H1 (cell line): ENCODE data around the gene C9. TPM values are rescaled to one million over a fixed set of nuclear protein-coding genes. Genes with fewer than 3 reads are reported as not detected.
"Not testable (repeated sequence)": the region's sequence is repeated elsewhere in the genome, so short reads cannot be mapped to it uniquely, and the experiment has no call there.

Source experiments
- CTCF ChIA-PET: fragments of 300-600 bp; sonication (Branson Sonifier 250); formaldehyde crosslinking; loops from one replicate; lab custom pipeline; 2021; ENCODE audit not compliant: partially characterized antibody; lab: Charles Lee
- POLR2A ChIA-PET: fragments of 300-600 bp; sonication (Branson Sonifier 250); formaldehyde crosslinking; loops from one replicate; lab custom pipeline; 2021; ENCODE audit warnings: inconsistent platforms; ENCODE audit not compliant: partially characterized antibody; lab: Charles Lee
- DNase-seq, 2 experiments: peaks; one replicate each; pipeline versions ENCODE4 v3.0.0 to v3.0.0-alpha.2; 2010 to 2022; ENCODE audit warnings: low spot score in 2 of 2, low read depth in 1 of 2, mixed read lengths in 1 of 2
- FAIRE-seq: peaks from 2 replicates; lab custom pipeline; 2011; peaks lifted over from hg19 to GRCh38; lab: Jason Lieb, UNC
- H2AFZ ChIP-seq: 2 replicates; pipeline ENCODE4 v1.8.1; 2012; ENCODE audit warnings: low read length, inconsistent platforms
- H2AK5ac ChIP-seq: 2 replicates; pipeline ENCODE4 v1.6.1; 2013; ENCODE audit warnings: low read depth, low read length
- H2BK120ac ChIP-seq: replicated peaks from 2 replicates; pipeline ENCODE3; 2013; ENCODE audit warnings: low read depth, low read length, inconsistent platforms
- H2BK12ac ChIP-seq: 2 replicates; pipeline ENCODE4 v1.6.1; 2013; ENCODE audit warnings: low read depth, low read length
- H2BK15ac ChIP-seq: 2 replicates; pipeline ENCODE4 v1.6.1; 2013; ENCODE audit warnings: low read length
- H2BK20ac ChIP-seq: 2 replicates; pipeline ENCODE4 v1.6.1; 2013; ENCODE audit warnings: low read length
- H2BK5ac ChIP-seq: 2 replicates; pipeline ENCODE4 v1.6.1; 2013; ENCODE audit warnings: low read depth, low read length
- H3K14ac ChIP-seq: 2 replicates; pipeline ENCODE4 v1.6.1; 2013; ENCODE audit warnings: inconsistent platforms; ENCODE audit not compliant: insufficient read length
- H3K18ac ChIP-seq: 2 replicates; pipeline ENCODE4 v1.6.1; 2013; ENCODE audit warnings: low read length; ENCODE audit errors: extremely low read depth
- H3K23ac ChIP-seq: 2 replicates; pipeline ENCODE4 v1.6.1; 2013; ENCODE audit warnings: inconsistent platforms; ENCODE audit not compliant: insufficient read length
- H3K23me2 ChIP-seq: 2 replicates; pipeline ENCODE4 v1.6.1; 2013; ENCODE audit warnings: low read depth, low read length
- H3K27ac ChIP-seq: 2 replicates; pipeline ENCODE4 v1.6.1; 2011; ENCODE audit warnings: low read depth, low read length, inconsistent platforms
- H3K27me3 ChIP-seq, 4 experiments: replicated peaks in 1 of 4; 1 replicate in 1 of 4; 2 replicates in 3 of 4; pipeline versions ENCODE4 v1.6.1 to v1.8.1; 2011 to 2013; ENCODE audit warnings: low read length in 3 of 4, mild to moderate bottlenecking in 3 of 4, inconsistent platforms in 2 of 4, mixed read lengths in 2 of 4, moderate library complexity in 1 of 4; ENCODE audit not compliant: control insufficient read depth in 3 of 4, insufficient read depth in 3 of 4; ENCODE audit errors: extremely low read depth in 1 of 4
- H3K36me3 ChIP-seq, 4 experiments: 2 replicates each; pipeline versions ENCODE4 v1.6.1 to v1.8.1; 2011 to 2013; ENCODE audit warnings: mild to moderate bottlenecking in 4 of 4, low read length in 3 of 4, moderate library complexity in 2 of 4, control low read depth in 1 of 4, inconsistent platforms in 1 of 4; ENCODE audit not compliant: insufficient read depth in 4 of 4, control insufficient read depth in 2 of 4
- H3K4ac ChIP-seq: replicated peaks from 2 replicates; pipeline ENCODE3; 2013; ENCODE audit warnings: low read length, low read depth, mixed read lengths, inconsistent platforms; ENCODE audit not compliant: insufficient read length
- H3K4me1 ChIP-seq, 4 experiments: replicated peaks in 1 of 4; 1 replicate in 1 of 4; 2 replicates in 3 of 4; pipeline versions ENCODE4 v1.6.1 to v1.8.1; 2011 to 2013; ENCODE audit warnings: low read length in 3 of 4, inconsistent platforms in 2 of 4, mixed read lengths in 1 of 4; ENCODE audit not compliant: insufficient read depth in 4 of 4, control insufficient read depth in 3 of 4
- H3K4me2 ChIP-seq, 2 experiments: 2 replicates each; pipeline versions ENCODE4 v1.6.1 to v1.8.1; 2011 to 2013; ENCODE audit warnings: low read depth in 2 of 2, low read length in 2 of 2, control low read depth in 1 of 2, inconsistent platforms in 1 of 2, mild to moderate bottlenecking in 1 of 2; ENCODE audit not compliant: insufficient read depth in 1 of 2
- H3K4me3 ChIP-seq, 4 experiments: fragments of 200-600, 300-600 bp in 1 of 4; sonication (generic), shearing (Covaris generic), sonication (Bioruptor Twin) in 1 of 4; 2 replicates each; pipeline versions ENCODE4 v1.5.1 to v1.8.1; 2011 to 2016; ENCODE audit warnings: low read length in 4 of 4, low read depth in 3 of 4, control low read depth in 2 of 4, inconsistent platforms in 2 of 4, mild to moderate bottlenecking in 2 of 4, mixed read lengths in 1 of 4, moderate library complexity in 1 of 4; ENCODE audit not compliant: insufficient read depth in 2 of 4; ENCODE audit errors: extremely low read depth in 1 of 4
- H3K56ac ChIP-seq: replicated peaks from 2 replicates; pipeline ENCODE3; 2013; ENCODE audit warnings: low read depth, mild to moderate bottlenecking, mixed read lengths, low read length, inconsistent platforms; ENCODE audit not compliant: insufficient read length
- H3K79me1 ChIP-seq: 2 replicates; pipeline ENCODE4 v1.6.1; 2013; ENCODE audit warnings: low read depth, low read length, control low read depth
- H3K79me2 ChIP-seq, 2 experiments: 2 replicates each; pipeline versions ENCODE4 v1.6.1 to v1.8.1; 2012 to 2013; ENCODE audit warnings: low read length in 2 of 2, mild to moderate bottlenecking in 2 of 2, inconsistent platforms in 1 of 2; ENCODE audit not compliant: insufficient read depth in 2 of 2, control insufficient read depth in 1 of 2
- H3K9ac ChIP-seq, 4 experiments: replicated peaks in 1 of 4; 1 replicate in 1 of 4; 2 replicates in 3 of 4; pipeline versions ENCODE4 v1.6.1 to v1.8.1; 2011 to 2013; ENCODE audit warnings: low read depth in 3 of 4, low read length in 3 of 4, control low read depth in 2 of 4, mild to moderate bottlenecking in 2 of 4, moderate library complexity in 2 of 4, inconsistent platforms in 1 of 4; ENCODE audit errors: extremely low read depth in 1 of 4
- H3K9me3 ChIP-seq, 2 experiments: 2 replicates each; pipeline versions ENCODE4 v1.6.1 to v1.8.1; 2012 to 2013; ENCODE audit warnings: mild to moderate bottlenecking in 2 of 2, moderate library complexity in 2 of 2, control low read depth in 1 of 2, inconsistent platforms in 1 of 2, low read depth in 1 of 2, low read length in 1 of 2, mixed read lengths in 1 of 2; ENCODE audit not compliant: insufficient read depth in 2 of 2
- H4K20me1 ChIP-seq, 2 experiments: replicated peaks in 1 of 2; 2 replicates each; pipeline versions ENCODE3 to v1.8.1; 2011 to 2013; ENCODE audit warnings: inconsistent platforms in 2 of 2, low read length in 2 of 2, mild to moderate bottlenecking in 1 of 2; ENCODE audit not compliant: insufficient read depth in 2 of 2, control insufficient read depth in 1 of 2
- H4K5ac ChIP-seq: 2 replicates; pipeline ENCODE4 v1.6.1; 2013; ENCODE audit warnings: low read length, low read depth, mixed read lengths, inconsistent platforms; ENCODE audit not compliant: insufficient read length
- H4K8ac ChIP-seq: 2 replicates; pipeline ENCODE4 v1.8.0; 2013; ENCODE audit warnings: mild to moderate bottlenecking, moderate library complexity, low read length, inconsistent platforms; ENCODE audit not compliant: insufficient read depth; ENCODE audit errors: extremely low read depth
- H4K91ac ChIP-seq: replicated peaks from 2 replicates; pipeline ENCODE3; 2013; ENCODE audit warnings: low read length, mixed read lengths, inconsistent platforms; ENCODE audit not compliant: insufficient read length
- WGBS, 2 experiments: shearing (Covaris generic) in 1 of 2; methylation state at CpG; one replicate each; pipeline versions ENCODE4 v1.1.6 to v1.1.7; 2013 to 2015; ENCODE audit warnings: low lambda C conversion rate in 2 of 2, mixed read lengths in 2 of 2, inconsistent platforms in 1 of 2, low coverage in 1 of 2, missing lambda C conversion rate in 1 of 2; ENCODE audit not compliant: insufficient replicate concordance in 2 of 2, insufficient coverage in 1 of 2, insufficient read length in 1 of 2; ENCODE audit errors: extremely low coverage in 1 of 2, missing lambda C conversion rate in 1 of 2; 5-methylcytosine and 5-hydroxymethylcytosine counted together
- polyA plus RNA-seq, 7 experiments: library from polyadenylated mRNA; depleted of rRNA in 3 of 7; stranded (reverse) in 5 of 7; unstranded in 2 of 7; fragments of >200 nt in 5 of 7; fragments of 200-250 nt in 2 of 7; gene quantifications; 1 replicate in 5 of 7; 2 replicates in 1 of 7; 4 replicates in 1 of 7; pipeline versions ENCODE4 v1.2.1 to v1.2.3, GENCODE V29; 2011 to 2013; ENCODE audit warnings: missing spikeins in 2 of 7, mixed read lengths in 2 of 7
- total RNA-seq: library from RNA; stranded (reverse); fragmentation: NEBNext Ultra II Directional; extraction: Animal tissue kit (Norgen Biotek cat#: 25700); gene quantifications from 2 replicates; pipeline ENCODE4 v1.2.1, GENCODE V29; 2021

The C9 gene
- total and polyA plus RNA-seq, 2 of the 8 experiments (the other 6 are each of a cell fraction or from before 2014, with no cell fraction given): not detected

DNA sequence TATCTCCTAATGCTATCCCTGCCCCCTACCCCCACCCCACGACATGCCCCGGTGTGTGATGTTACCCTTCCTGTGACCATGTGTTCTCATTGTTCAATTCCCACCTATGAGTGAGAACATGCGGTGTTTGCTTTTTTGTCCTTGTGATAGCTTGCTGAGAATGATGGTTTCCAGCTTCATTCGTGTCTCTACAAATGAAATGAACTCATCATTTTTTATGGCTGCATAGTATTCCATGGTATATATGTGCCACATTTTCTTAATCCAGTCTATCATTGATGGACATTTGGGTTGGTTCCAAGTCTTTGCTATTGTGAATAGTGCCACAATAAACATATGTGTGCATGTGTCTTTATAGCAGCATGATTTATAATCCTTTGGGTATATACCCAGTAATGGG lies 88.4 kb downstream of the C9 start:
- FAIRE-seq, H3K79me1 ChIP-seq, H3K36me3 ChIP-seq, H4K20me1 ChIP-seq, H2BK120ac ChIP-seq, H3K9me3 ChIP-seq, H3K4me3 ChIP-seq, H4K8ac ChIP-seq, H3K14ac ChIP-seq, H3K18ac ChIP-seq, DNase-seq, H2AK5ac ChIP-seq, H3K9ac ChIP-seq, CTCF ChIA-PET, H3K79me2 ChIP-seq, H4K91ac ChIP-seq, H3K56ac ChIP-seq, H4K5ac ChIP-seq, H2BK12ac ChIP-seq, H3K27me3 ChIP-seq, H2BK5ac ChIP-seq, H3K27ac ChIP-seq, H3K4ac ChIP-seq, H3K23ac ChIP-seq, H2BK15ac ChIP-seq, H2BK20ac ChIP-seq, H3K4me1 ChIP-seq, H2AFZ ChIP-seq, H3K4me2 ChIP-seq, H3K23me2 ChIP-seq, POLR2A ChIA-PET: not testable (repeated sequence)
- 71% methylated on average over 4 of the region's 4 CpGs; no CpG with 5 or more reads in 1 of the 2 experiments for WGBS, 2 experiments
